ENCODE measurements around the gene KCNJ18. TPM values are rescaled to one million over a fixed set of nuclear protein-coding genes. Genes with fewer than 3 reads are reported as not detected.
"Not testable (repeated sequence)": the region's sequence is repeated elsewhere in the genome, so short reads cannot be mapped to it uniquely, and the experiment has no call there.

The KCNJ18 gene
- total RNA-seq, 2 experiments from 2014 or later, result not detected

DNA sequence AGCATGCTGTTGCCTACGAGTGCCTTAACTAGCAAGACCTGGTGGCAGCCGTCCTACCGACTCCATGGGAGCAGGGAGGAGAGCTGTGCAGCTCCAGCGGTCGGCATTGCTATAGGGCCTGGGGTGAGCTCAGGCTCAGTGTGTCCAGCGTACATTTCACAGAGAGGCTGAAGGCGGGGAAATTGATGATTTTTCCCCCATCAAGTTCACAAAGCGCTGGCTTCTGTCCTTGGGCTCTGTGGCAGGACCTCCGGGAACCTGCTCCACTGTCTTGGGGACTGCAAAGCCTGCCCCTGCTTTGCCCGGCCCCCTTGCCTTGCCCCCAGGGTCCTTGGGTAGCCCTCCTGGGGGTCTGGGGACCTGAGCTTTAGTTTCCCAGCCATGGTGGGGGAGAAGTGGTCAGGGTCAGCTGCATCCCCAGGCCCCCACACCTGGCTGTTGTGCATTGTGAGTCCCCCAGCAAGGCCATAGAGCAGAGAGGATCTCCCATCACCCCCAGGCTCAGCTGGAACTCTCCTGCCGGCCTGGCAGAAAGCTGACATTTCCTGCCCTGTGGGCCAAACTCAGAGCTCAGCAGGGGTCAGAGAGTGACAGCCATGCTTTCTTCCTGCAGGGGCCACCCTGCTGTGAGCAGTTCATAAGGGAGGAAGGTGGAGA is 3.9 kb upstream of the KCNJ18 start:
- Histone ChIP-seq H3K9me3 (ENCODE audit: low read length) (no peaks in the 10 kb centered on the region), H3K79me2 (ENCODE audit: insufficient read depth, low read depth, low read length) (no peaks in the 10 kb centered on the region), H2AFZ (ENCODE audit: low read length) (no peak overlapping the region), H3K4me1 (ENCODE audit: insufficient read depth, low read length, poor library complexity, severe bottlenecking) (no peaks in the 10 kb centered on the region), H3K4me2 (ENCODE audit: low read length) (no peak overlapping the region), H3K27ac (ENCODE audit: low read depth, low read length, poor library complexity, severe bottlenecking) (no peak overlapping the region), H3K4me3 (ENCODE audit: low read depth, low read length, poor library complexity, severe bottlenecking) (no peak overlapping the region), H4K20me1 (ENCODE audit: insufficient read depth, low read length) (no peaks in the 10 kb centered on the region), H3K36me3 (ENCODE audit: insufficient read depth, low read length) (no peaks in the 10 kb centered on the region), H3K9me2 (ENCODE audit: insufficient read depth, low read length) (no peaks in the 10 kb centered on the region)
- TF ChIP-seq EZH2phosphoT487 (IDR thresholded peaks at IDR 0.05; ENCODE audit: borderline replicate concordance, low read depth, low read length), result no peak
- TF ChIP-seq, protein P1, sequence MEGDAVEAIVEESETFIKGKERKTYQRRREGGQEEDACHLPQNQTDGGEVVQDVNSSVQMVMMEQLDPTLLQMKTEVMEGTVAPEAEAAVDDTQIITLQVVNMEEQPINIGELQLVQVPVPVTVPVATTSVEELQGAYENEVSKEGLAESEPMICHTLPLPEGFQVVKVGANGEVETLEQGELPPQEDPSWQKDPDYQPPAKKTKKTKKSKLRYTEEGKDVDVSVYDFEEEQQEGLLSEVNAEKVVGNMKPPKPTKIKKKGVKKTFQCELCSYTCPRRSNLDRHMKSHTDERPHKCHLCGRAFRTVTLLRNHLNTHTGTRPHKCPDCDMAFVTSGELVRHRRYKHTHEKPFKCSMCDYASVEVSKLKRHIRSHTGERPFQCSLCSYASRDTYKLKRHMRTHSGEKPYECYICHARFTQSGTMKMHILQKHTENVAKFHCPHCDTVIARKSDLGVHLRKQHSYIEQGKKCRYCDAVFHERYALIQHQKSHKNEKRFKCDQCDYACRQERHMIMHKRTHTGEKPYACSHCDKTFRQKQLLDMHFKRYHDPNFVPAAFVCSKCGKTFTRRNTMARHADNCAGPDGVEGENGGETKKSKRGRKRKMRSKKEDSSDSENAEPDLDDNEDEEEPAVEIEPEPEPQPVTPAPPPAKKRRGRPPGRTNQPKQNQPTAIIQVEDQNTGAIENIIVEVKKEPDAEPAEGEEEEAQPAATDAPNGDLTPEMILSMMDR (conservative IDR thresholded peaks at IDR 0.05; ENCODE audit: low read length), result no peak
- DNase-seq (ENCODE audit: low spot score), result no peak
- CTCF ChIA-PET (ENCODE audit: unreplicated experiment), result no interaction called here
- POLR2A ChIA-PET, result no interaction called here
- BruUV-seq (replicated peaks), result no TSS peak
- intact Hi-C loops (cut with micrococcal nuclease; ENCODE audit: unreplicated experiment), result no loop called here

DNA sequence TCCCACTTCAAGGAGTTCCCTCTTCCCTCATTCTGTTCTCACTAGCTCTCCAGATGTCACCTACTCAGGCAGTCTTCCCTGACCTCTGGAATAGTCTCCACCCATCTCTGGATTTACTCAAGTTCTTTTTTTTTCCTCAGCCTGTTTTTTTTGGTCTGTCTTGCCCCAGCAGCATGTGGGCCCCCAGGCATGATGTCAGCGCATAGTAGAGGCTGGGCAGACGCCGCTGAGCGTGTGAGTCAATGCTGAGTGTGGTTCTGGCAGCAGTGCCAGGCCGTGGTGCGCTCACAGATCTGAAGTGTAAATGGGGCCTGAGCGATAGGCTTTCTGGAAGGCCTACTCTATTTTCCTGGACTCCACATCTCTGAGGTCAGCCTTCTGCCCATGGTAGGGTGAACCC is 2.7 kb upstream of the KCNJ18 start:
- no peaks in the 10 kb centered on the region for H3K9me3 ChIP-seq (ENCODE audit: low read length)
- no peaks in the 10 kb centered on the region for H4K20me1 ChIP-seq (ENCODE audit: insufficient read depth, low read length)
- H2AFZ ChIP-seq (ENCODE audit: low read length), result no peak overlapping the region
- ChIA-PET POLR2A (interaction anchor here (0.5 kb wide), 1 partner anchor 125 kb away, joined by 3 read pairs; no protein-coding TSS in a partner anchor), CTCF (ENCODE audit: unreplicated experiment) (no interaction called here)
- intact Hi-C loops (cut with micrococcal nuclease; ENCODE audit: unreplicated experiment), result no loop called here
- no peak for DNase-seq (ENCODE audit: low spot score)
- H3K27ac ChIP-seq (ENCODE audit: low read depth, low read length, poor library complexity, severe bottlenecking), result no peak overlapping the region
- TF ChIP-seq, protein P1 (conservative IDR thresholded peaks at IDR 0.05; ENCODE audit: low read length), result no peak
- TF ChIP-seq EZH2phosphoT487 (IDR thresholded peaks at IDR 0.05; ENCODE audit: borderline replicate concordance, low read depth, low read length), result no peak
- no peaks in the 10 kb centered on the region for H3K4me1 ChIP-seq (ENCODE audit: insufficient read depth, low read length, poor library complexity, severe bottlenecking)
- H3K79me2 ChIP-seq (ENCODE audit: insufficient read depth, low read depth, low read length), result no peaks in the 10 kb centered on the region
- H3K36me3 ChIP-seq (ENCODE audit: insufficient read depth, low read length), result no peaks in the 10 kb centered on the region
- H3K4me2 ChIP-seq (ENCODE audit: low read length), result no peak overlapping the region
- BruUV-seq (replicated peaks), result no TSS peak
- H3K4me3 ChIP-seq (ENCODE audit: low read depth, low read length, poor library complexity, severe bottlenecking), result no peak overlapping the region
- no peaks in the 10 kb centered on the region for H3K9me2 ChIP-seq (ENCODE audit: insufficient read depth, low read length)

DNA sequence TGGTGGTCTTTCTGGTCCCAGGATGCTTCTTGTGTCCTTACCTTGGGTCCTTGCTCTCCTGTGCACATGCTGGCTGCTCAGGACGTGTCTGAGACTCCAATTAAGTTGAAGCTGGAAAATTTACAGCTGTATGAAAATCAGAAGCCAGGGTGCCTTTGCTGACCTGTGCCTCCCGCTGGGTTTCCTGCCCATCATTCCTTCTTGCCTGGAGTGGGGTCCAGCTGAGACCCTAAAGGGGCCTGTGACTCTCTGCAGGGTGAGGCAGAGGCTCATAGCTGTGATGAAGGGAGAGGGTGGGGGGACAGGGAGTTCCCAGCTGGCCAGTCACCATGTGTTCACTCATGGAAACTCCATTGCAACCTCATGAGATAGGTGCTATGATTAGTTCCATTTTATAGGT is 1.5 kb upstream of the KCNJ18 start:
- H3K4me3 ChIP-seq (ENCODE audit: low read depth, low read length, poor library complexity, severe bottlenecking); H3K4me1 ChIP-seq (ENCODE audit: insufficient read depth, low read length, poor library complexity, severe bottlenecking); H3K4me2 ChIP-seq (ENCODE audit: low read length); H3K27ac ChIP-seq (ENCODE audit: low read depth, low read length, poor library complexity, severe bottlenecking); CTCF ChIA-PET (ENCODE audit: unreplicated experiment); H2AFZ ChIP-seq (ENCODE audit: low read length); DNase-seq (ENCODE audit: low spot score); H3K36me3 ChIP-seq (ENCODE audit: insufficient read depth, low read length); H3K9me2 ChIP-seq (ENCODE audit: insufficient read depth, low read length); H3K79me2 ChIP-seq (ENCODE audit: insufficient read depth, low read depth, low read length); H4K20me1 ChIP-seq (ENCODE audit: insufficient read depth, low read length); BruUV-seq (replicated peaks); H3K9me3 ChIP-seq (ENCODE audit: low read length); intact Hi-C loops (cut with micrococcal nuclease; ENCODE audit: unreplicated experiment): not testable (repeated sequence)
- POLR2A ChIA-PET, result interaction anchor here (0.7 kb wide), 1 partner anchor 478 kb away, joined by 3 read pairs; no protein-coding TSS in a partner anchor

DNA sequence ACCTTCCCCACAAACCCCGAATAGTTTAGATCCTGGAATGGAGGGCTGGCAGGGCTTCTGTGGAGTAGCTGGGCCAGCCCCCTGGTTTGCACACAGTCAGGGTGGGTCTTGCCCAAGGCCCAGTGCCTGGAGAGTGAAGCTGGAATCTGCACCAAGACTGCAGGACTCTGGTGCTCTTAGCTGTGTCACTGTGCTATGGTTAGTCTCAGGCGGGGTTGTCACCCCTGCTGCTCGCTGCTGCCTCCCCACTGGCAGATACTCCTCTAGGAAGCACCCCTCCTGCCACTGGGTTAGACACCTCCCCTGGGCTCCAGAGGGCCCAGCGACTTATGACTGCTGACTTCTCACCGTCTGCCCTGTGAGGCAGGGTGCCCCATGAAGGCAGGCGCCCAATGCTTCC is 842 bp upstream of the KCNJ18 start:
- H3K79me2 ChIP-seq (ENCODE audit: insufficient read depth, low read depth, low read length); H3K9me2 ChIP-seq (ENCODE audit: insufficient read depth, low read length); H2AFZ ChIP-seq (ENCODE audit: low read length); H3K36me3 ChIP-seq (ENCODE audit: insufficient read depth, low read length); BruUV-seq (replicated peaks); DNase-seq (ENCODE audit: low spot score); H3K27ac ChIP-seq (ENCODE audit: low read depth, low read length, poor library complexity, severe bottlenecking); H3K4me2 ChIP-seq (ENCODE audit: low read length); H4K20me1 ChIP-seq (ENCODE audit: insufficient read depth, low read length); POLR2A ChIA-PET; H3K4me3 ChIP-seq (ENCODE audit: low read depth, low read length, poor library complexity, severe bottlenecking); intact Hi-C loops (cut with micrococcal nuclease; ENCODE audit: unreplicated experiment); H3K4me1 ChIP-seq (ENCODE audit: insufficient read depth, low read length, poor library complexity, severe bottlenecking); H3K9me3 ChIP-seq (ENCODE audit: low read length): not testable (repeated sequence)
- CTCF ChIA-PET (ENCODE audit: unreplicated experiment), result interaction anchor here (0.6 kb wide), 1 partner anchor 234 kb away, joined by 14 read pairs; no protein-coding TSS in a partner anchor

DNA sequence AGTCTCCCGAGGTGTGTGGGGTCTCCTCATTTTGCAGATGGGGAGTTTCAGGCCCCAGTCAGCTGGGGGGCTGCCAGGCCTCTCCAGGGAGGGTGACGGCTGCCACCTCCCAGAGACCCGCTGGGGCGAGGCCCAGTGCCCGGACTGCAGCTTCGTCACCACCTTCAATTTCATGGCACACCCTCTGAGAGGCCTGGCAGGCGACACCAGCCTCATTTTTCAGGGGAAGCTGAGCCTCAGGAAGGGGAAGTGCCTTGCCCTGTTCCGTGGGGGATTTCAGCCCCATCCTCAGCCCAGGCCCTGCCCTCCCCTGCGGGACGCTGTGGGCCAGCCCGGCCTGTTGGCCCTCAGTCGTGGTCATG is 362 bp downstream of the KCNJ18 start:
- H3K4me3 ChIP-seq (ENCODE audit: low read depth, low read length, poor library complexity, severe bottlenecking); CTCF ChIA-PET (ENCODE audit: unreplicated experiment); H4K20me1 ChIP-seq (ENCODE audit: insufficient read depth, low read length); H3K4me1 ChIP-seq (ENCODE audit: insufficient read depth, low read length, poor library complexity, severe bottlenecking); DNase-seq (ENCODE audit: low spot score); H3K27ac ChIP-seq (ENCODE audit: low read depth, low read length, poor library complexity, severe bottlenecking); H2AFZ ChIP-seq (ENCODE audit: low read length); H3K36me3 ChIP-seq (ENCODE audit: insufficient read depth, low read length); H3K4me2 ChIP-seq (ENCODE audit: low read length); H3K9me3 ChIP-seq (ENCODE audit: low read length); POLR2A ChIA-PET; H3K9me2 ChIP-seq (ENCODE audit: insufficient read depth, low read length); H3K79me2 ChIP-seq (ENCODE audit: insufficient read depth, low read depth, low read length); BruUV-seq (replicated peaks); intact Hi-C loops (cut with micrococcal nuclease; ENCODE audit: unreplicated experiment): not testable (repeated sequence)

Measured in OCI-LY7 (cell line).